ENCODE results near the gene VKORC1.
A peak's percentile ranks its signal among the peaks of the same experiment; 100 is the strongest.

The VKORC1 gene

DNA sequence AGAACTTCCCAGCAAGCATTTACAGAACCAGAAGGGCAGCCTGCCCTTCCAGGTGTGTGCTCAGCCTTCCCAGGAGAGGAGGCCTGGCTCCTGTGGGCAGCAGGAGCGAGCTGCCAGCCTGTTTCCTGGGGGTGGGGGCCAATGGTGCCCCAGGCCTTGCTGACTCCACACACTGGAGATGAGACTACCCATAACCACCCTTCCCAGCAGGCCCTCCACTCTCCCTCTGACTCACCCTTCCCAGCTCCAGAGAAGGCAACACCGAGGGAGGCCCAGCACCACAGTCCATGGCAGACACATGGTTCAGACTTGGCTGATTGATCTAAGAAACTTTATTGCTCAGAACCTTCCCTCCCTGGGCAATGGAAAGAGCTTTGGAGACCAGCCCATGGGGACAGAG, 4.1 kb downstream of the VKORC1 start:
- H4K91ac ChIP-seq (ENCODE audit: low read depth, low read length, poor library complexity), result no peak overlapping the region
- no peak overlapping the region for H2BK120ac ChIP-seq (ENCODE audit: low read depth, low read length)
- H3K4ac ChIP-seq (ENCODE audit: low read length), result no peak overlapping the region
- H3K27me3 ChIP-seq (ENCODE audit: control insufficient read depth in 3 of 3, insufficient read depth in 3 of 3, low read depth in 1 of 3, low read length in 3 of 3), result no peaks in the 10 kb centered on the region
- H3K4me2 ChIP-seq (ENCODE audit: insufficient read depth, low read length, poor library complexity, severe bottlenecking), result no peak overlapping the region
- H3K4me3 ChIP-seq (ENCODE audit: low read length in 2 of 2), result no peak overlapping the region
- peaks cover 0 to 6% of the 10 kb centered on the region in 2 donors for H3K4me1 ChIP-seq (ENCODE audit: control insufficient read depth in 2 of 2, insufficient read depth in 1 of 2, low read depth in 1 of 2, low read length in 2 of 2)
- no peak overlapping the region for H2BK15ac ChIP-seq (ENCODE audit: low read length)
- no peak overlapping the region for H2BK12ac ChIP-seq (ENCODE audit: low read length)
- no peak overlapping the region for H2AFZ ChIP-seq (ENCODE audit: low read length)
- H3K79me1 ChIP-seq (ENCODE audit: low read depth, low read length), result peaks cover 5% of the 10 kb centered on the region
- no peak overlapping the region for H2AK5ac ChIP-seq (ENCODE audit: low read depth, low read length)
- no peak overlapping the region for H4K8ac ChIP-seq (ENCODE audit: low read depth, low read length)
- H3K23ac ChIP-seq (ENCODE audit: low read depth, low read length, poor library complexity), result no peak overlapping the region
- no CpG with 5 or more reads among the region's 2 CpGs for WGBS, 2 donors (ENCODE audit: extremely low coverage in 2 of 2, insufficient read length in 2 of 2, insufficient replicate concordance in 1 of 2)
- no peak overlapping the region for H3K18ac ChIP-seq (ENCODE audit: low read length)
- H3K27ac ChIP-seq (replicated peaks; ENCODE audit: low read length), result no peak overlapping the region
- H2BK5ac ChIP-seq (ENCODE audit: low read length), result no peak overlapping the region
- DNase-seq (ENCODE audit: low spot score), result no peak
- no peak overlapping the region for H3K14ac ChIP-seq (ENCODE audit: low read length)
- no peak overlapping the region for H3K9ac ChIP-seq (ENCODE audit: low read depth, low read length, poor library complexity)
- H3K9me3 ChIP-seq (replicated peaks in 1 of 2; ENCODE audit: control insufficient read depth in 2 of 2, insufficient read depth in 1 of 2, low read depth in 1 of 2, low read length in 2 of 2), result peaks cover 0 to 6% of the 10 kb centered on the region in 2 donors
- H3K36me3 ChIP-seq (replicated peaks in 1 of 2; ENCODE audit: control insufficient read depth in 2 of 2, insufficient read depth in 2 of 2, low read length in 2 of 2), result peaks cover 17 to 24% of the 10 kb centered on the region in 2 donors

DNA sequence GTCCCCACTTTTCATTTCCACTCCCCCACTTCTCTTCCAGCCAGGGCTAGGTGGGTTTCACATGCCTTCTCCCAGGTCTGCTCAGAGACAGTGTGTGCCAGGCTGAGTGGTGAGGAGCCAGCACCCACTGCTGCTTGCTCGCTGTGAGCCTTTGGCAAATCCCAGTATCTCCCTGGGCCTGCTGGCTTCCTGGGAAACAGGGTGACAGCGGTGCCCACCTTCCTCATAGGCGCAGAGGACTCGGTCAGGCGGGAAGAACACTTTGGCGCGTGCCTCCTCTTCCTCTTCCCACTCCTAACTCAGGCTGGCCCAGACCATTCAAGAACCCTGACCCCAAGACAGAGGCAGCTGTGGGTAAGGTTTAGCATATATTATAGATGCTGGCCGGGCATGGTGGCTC, 5.4 kb downstream of the VKORC1 start:
- no CpG with 5 or more reads among the region's 8 CpGs for WGBS, 2 donors (ENCODE audit: extremely low coverage in 2 of 2, insufficient read length in 2 of 2, insufficient replicate concordance in 1 of 2)
- H2AK5ac ChIP-seq (ENCODE audit: low read depth, low read length), result no peak overlapping the region
- no peak overlapping the region for H2BK120ac ChIP-seq (ENCODE audit: low read depth, low read length)

GRCh38 chr16:31088459-31089183, 6.0 kb downstream of the VKORC1 start, which contains the start of gene PRSS53:
Gene PRSS53 (minus strand): TSS chr16:31088943. CDS start chr16:31088809, 134 bp downstream.
- Histone ChIP-seq H3K23ac (ENCODE audit: low read depth, low read length, poor library complexity) (no peak within 1 kb of the TSS), H3K18ac (ENCODE audit: low read length) (no peak within 1 kb of the TSS), H3K27ac (replicated peaks; ENCODE audit: low read length) (no peak within 1 kb of the TSS), H2AFZ (ENCODE audit: low read length) (no peak within 1 kb of the TSS), H3K9ac (ENCODE audit: low read depth, low read length, poor library complexity) (no peak within 1 kb of the TSS), H3K27me3 (ENCODE audit: control insufficient read depth in 3 of 3, insufficient read depth in 3 of 3, low read depth in 1 of 3, low read length in 3 of 3) (no peaks in the 10 kb centered on the region), H3K4me2 (ENCODE audit: insufficient read depth, low read length, poor library complexity, severe bottlenecking) (no peak within 1 kb of the TSS), H3K9me3 (replicated peaks in 1 of 2; ENCODE audit: control insufficient read depth in 2 of 2, insufficient read depth in 1 of 2, low read depth in 1 of 2, low read length in 2 of 2) (peaks cover 0 to 2% of the 10 kb centered on the region in 2 donors), H3K4me3 (ENCODE audit: low read length in 2 of 2) (no peak within 1 kb of the TSS), H4K91ac (ENCODE audit: low read depth, low read length, poor library complexity) (no peak within 1 kb of the TSS), H4K8ac (ENCODE audit: low read depth, low read length) (peak within 1 kb of the TSS; percentile 43), H3K4me1 (ENCODE audit: control insufficient read depth in 2 of 2, insufficient read depth in 1 of 2, low read depth in 1 of 2, low read length in 2 of 2) (peaks cover 0 to 6% of the 10 kb centered on the region in 2 donors), H2BK12ac (ENCODE audit: low read length) (no peak within 1 kb of the TSS), H2BK5ac (ENCODE audit: low read length) (no peak within 1 kb of the TSS), H3K14ac (ENCODE audit: low read length) (no peak within 1 kb of the TSS), H3K4ac (ENCODE audit: low read length) (peak within 1 kb of the TSS; percentile 53), H3K79me1 (ENCODE audit: low read depth, low read length) (peaks cover 5% of the 10 kb centered on the region), H2BK15ac (ENCODE audit: low read length) (no peak within 1 kb of the TSS), H2BK120ac (ENCODE audit: low read depth, low read length) (no peak within 1 kb of the TSS), H2AK5ac (ENCODE audit: low read depth, low read length) (no peak within 1 kb of the TSS), H3K36me3 (replicated peaks in 1 of 2; ENCODE audit: control insufficient read depth in 2 of 2, insufficient read depth in 2 of 2, low read length in 2 of 2) (peaks cover 19 to 42% of the 10 kb centered on the region in 2 donors)
- WGBS, 2 donors (ENCODE audit: extremely low coverage in 2 of 2, insufficient read length in 2 of 2, insufficient replicate concordance in 1 of 2), result no CpG with 5 or more reads among the region's 15 CpGs
- no peak for DNase-seq (ENCODE audit: low spot score)

More for the DNA sequence above, 5.4 kb downstream of the VKORC1 start:
- Histone ChIP-seq H2BK5ac (ENCODE audit: low read length) (no peak overlapping the region), H3K9ac (ENCODE audit: low read depth, low read length, poor library complexity) (no peak overlapping the region), H3K23ac (ENCODE audit: low read depth, low read length, poor library complexity) (no peak overlapping the region), H3K9me3 (replicated peaks in 1 of 2; ENCODE audit: control insufficient read depth in 2 of 2, insufficient read depth in 1 of 2, low read depth in 1 of 2, low read length in 2 of 2) (peaks cover 0 to 2% of the 10 kb centered on the region in 2 donors), H3K27ac (replicated peaks; ENCODE audit: low read length) (no peak overlapping the region), H3K18ac (ENCODE audit: low read length) (no peak overlapping the region), H3K4me1 (ENCODE audit: control insufficient read depth in 2 of 2, insufficient read depth in 1 of 2, low read depth in 1 of 2, low read length in 2 of 2) (peaks cover 0 to 6% of the 10 kb centered on the region in 2 donors), H4K8ac (ENCODE audit: low read depth, low read length) (peak overlapping the region; percentile 43), H3K14ac (ENCODE audit: low read length) (no peak overlapping the region), H4K91ac (ENCODE audit: low read depth, low read length, poor library complexity) (no peak overlapping the region), H3K4me2 (ENCODE audit: insufficient read depth, low read length, poor library complexity, severe bottlenecking) (no peak overlapping the region), H2AFZ (ENCODE audit: low read length) (no peak overlapping the region), H3K79me1 (ENCODE audit: low read depth, low read length) (peaks cover 5% of the 10 kb centered on the region), H3K27me3 (ENCODE audit: control insufficient read depth in 3 of 3, insufficient read depth in 3 of 3, low read depth in 1 of 3, low read length in 3 of 3) (no peaks in the 10 kb centered on the region), H2BK15ac (ENCODE audit: low read length) (no peak overlapping the region), H3K4ac (ENCODE audit: low read length) (peak overlapping the region; percentile 53), H2BK12ac (ENCODE audit: low read length) (no peak overlapping the region), H3K4me3 (ENCODE audit: low read length in 2 of 2) (no peak overlapping the region), H3K36me3 (replicated peaks in 1 of 2; ENCODE audit: control insufficient read depth in 2 of 2, insufficient read depth in 2 of 2, low read length in 2 of 2) (peaks cover 19 to 36% of the 10 kb centered on the region in 2 donors)
- DNase-seq (ENCODE audit: low spot score), result no peak

DNA sequence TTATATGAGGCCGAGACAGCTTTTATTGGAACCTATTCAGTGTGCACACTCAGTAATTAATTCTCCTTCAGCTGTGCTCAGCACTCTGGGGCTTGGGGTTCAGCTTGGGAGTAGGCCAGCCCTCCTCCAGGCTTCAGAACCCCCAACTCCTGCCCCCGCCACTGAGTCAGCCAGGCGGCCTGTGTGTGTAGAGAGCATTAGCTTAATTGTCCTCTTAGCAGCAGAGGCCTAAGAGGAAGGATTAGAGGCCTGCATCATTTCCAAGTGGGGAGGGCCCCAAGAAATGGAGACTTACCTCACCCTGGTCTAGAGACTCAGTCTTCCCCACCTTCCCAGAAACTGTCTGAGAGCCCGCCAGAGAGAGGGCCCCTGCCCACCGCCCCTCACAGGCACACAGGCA, 6.6 kb downstream of the VKORC1 start:
- no peak overlapping the region for H2BK15ac ChIP-seq (ENCODE audit: low read length)
- H3K4me1 ChIP-seq (ENCODE audit: control insufficient read depth in 2 of 2, insufficient read depth in 1 of 2, low read depth in 1 of 2, low read length in 2 of 2), result peaks cover 0 to 2% of the 10 kb centered on the region in 2 donors
- H4K8ac ChIP-seq (ENCODE audit: low read depth, low read length), result no peak overlapping the region
- H3K18ac ChIP-seq (ENCODE audit: low read length), result no peak overlapping the region
- no peak for DNase-seq (ENCODE audit: low spot score)
- H3K4me3 ChIP-seq (ENCODE audit: low read length in 2 of 2), result no peak overlapping the region
- no peak overlapping the region for H3K4ac ChIP-seq (ENCODE audit: low read length)
- no peak overlapping the region for H3K14ac ChIP-seq (ENCODE audit: low read length)
- no peak overlapping the region for H3K4me2 ChIP-seq (ENCODE audit: insufficient read depth, low read length, poor library complexity, severe bottlenecking)
- WGBS, 2 donors (ENCODE audit: extremely low coverage in 2 of 2, insufficient read length in 2 of 2, insufficient replicate concordance in 1 of 2), result no CpG with 5 or more reads among the region's 5 CpGs
- H3K79me1 ChIP-seq (ENCODE audit: low read depth, low read length), result peaks cover 3% of the 10 kb centered on the region
- no peak overlapping the region for H2AK5ac ChIP-seq (ENCODE audit: low read depth, low read length)
- H2AFZ ChIP-seq (ENCODE audit: low read length), result no peak overlapping the region
- no peak overlapping the region for H3K27ac ChIP-seq (replicated peaks; ENCODE audit: low read length)
- H3K27me3 ChIP-seq (ENCODE audit: control insufficient read depth in 3 of 3, insufficient read depth in 3 of 3, low read depth in 1 of 3, low read length in 3 of 3), result no peaks in the 10 kb centered on the region
- peaks cover 0 to 2% of the 10 kb centered on the region in 2 donors for H3K9me3 ChIP-seq (replicated peaks in 1 of 2; ENCODE audit: control insufficient read depth in 2 of 2, insufficient read depth in 1 of 2, low read depth in 1 of 2, low read length in 2 of 2)
- no peak overlapping the region for H4K91ac ChIP-seq (ENCODE audit: low read depth, low read length, poor library complexity)
- H3K23ac ChIP-seq (ENCODE audit: low read depth, low read length, poor library complexity), result no peak overlapping the region
- no peak overlapping the region for H2BK12ac ChIP-seq (ENCODE audit: low read length)
- H3K9ac ChIP-seq (ENCODE audit: low read depth, low read length, poor library complexity), result no peak overlapping the region
- H2BK5ac ChIP-seq (ENCODE audit: low read length), result no peak overlapping the region
- peaks cover 20 to 49% of the 10 kb centered on the region in 2 donors for H3K36me3 ChIP-seq (replicated peaks in 1 of 2; ENCODE audit: control insufficient read depth in 2 of 2, insufficient read depth in 2 of 2, low read length in 2 of 2)
- no peak overlapping the region for H2BK120ac ChIP-seq (ENCODE audit: low read depth, low read length)
